Adrenal gland (tissue), 12 donors: ENCODE measurements around the gene TFR2. TPM values are rescaled to one million over a fixed set of nuclear protein-coding genes. Genes with fewer than 3 reads are reported as not detected.
A peak's percentile ranks its signal among the peaks of the same experiment; 100 is the strongest.

Experiments used
- DNase-seq, 7 donors: peaks; one replicate each; pipeline ENCODE4 v3.0.0-alpha.2; 2019 to 2020
- H3K27ac ChIP-seq, 5 donors: fragments of 200-600 bp; sonication (generic) in 4 of 5; 1 replicate in 3 of 5; 2 replicates in 2 of 5; pipeline versions ENCODE4 v1.5.1 to v1.8.0; 2016 to 2020; ENCODE audit warnings: mild to moderate bottlenecking in 1 of 5
- H3K27me3 ChIP-seq: fragments of 200-600 bp; 2 replicates; pipeline ENCODE4 v1.8.0; 2021
- H3K36me3 ChIP-seq, 2 donors: fragments of 200-600 bp; replicated peaks in 1 of 2; 1 replicate in 1 of 2; 2 replicates in 1 of 2; pipeline versions ENCODE4 v1.5.1 to v1.8.0; 2018 to 2022
- H3K4me1 ChIP-seq, 2 donors: fragments of 200-600 bp; replicated peaks in 1 of 2; 1 replicate in 1 of 2; 2 replicates in 1 of 2; pipeline versions ENCODE4 v1.5.1 to v1.8.0; 2018 to 2021
- H3K4me3 ChIP-seq, 4 donors: fragments of 200-600 bp; sonication (generic) in 3 of 4; one replicate each; pipeline ENCODE4 v1.5.1; 2016 to 2018
- H3K9me3 ChIP-seq, 3 donors: fragments of 200-600 bp; sonication (generic) in 1 of 3; replicated peaks in 1 of 3; 1 replicate in 2 of 3; 2 replicates in 1 of 3; pipeline versions ENCODE4 v1.5.1 to v1.8.0; 2016 to 2021
- POLR2A ChIP-seq, 2 donors: fragments of 450-650 bp; IDR thresholded peaks; one replicate each; pipeline ENCODE4 v1.6.1; 2017; ENCODE audit warnings: antibody characterized with exemption in 2 of 2, mild to moderate bottlenecking in 2 of 2, moderate library complexity in 1 of 2
- WGBS, 4 donors: extraction: QIAGEN DNeasy Blood & Tissue Kit in 2 of 4; methylation state at CpG; one replicate each; pipeline versions ENCODE4 v1.1.5 to v1.1.7; 2013 to 2017; 5-methylcytosine and 5-hydroxymethylcytosine counted together
- intact Hi-C, 2 donors: fragments of 100-400 bp; cut with DNase I; formaldehyde crosslinking; loops; one replicate each; pipeline versions ENCODE4 v1.14.1 to v1.15.0; 2022 to 2023
- polyA plus RNA-seq, 3 donors: library from polyadenylated mRNA; stranded (reverse); fragments of 200-250 nt in 2 of 3; fragments of 350-450 nt in 1 of 3; fragmentation: Illumina TruSeq in 1 of 3; extraction: RNeasy Lipid Tissue Mini Kit (QIAGEN cat#74804) in 1 of 3; gene quantifications; one replicate each; pipeline ENCODE4 v1.2.3, GENCODE V29; 2013 to 2014
- total RNA-seq, 9 donors: library from RNA; depleted of rRNA in 4 of 9; stranded (reverse); fragments of >200 nt in 4 of 9; fragments of 120-200 nt in 1 of 9; fragmentation: NEBNext Ultra II Directional in 1 of 9; extraction: Animal tissue kit (Norgen Biotek cat#: 25700) in 1 of 9; gene quantifications; one replicate each; pipeline versions ENCODE4 v1.1.0 to v1.2.4, GENCODE V29; 2013 to 2023
- TF ChIP-seq, protein P1 (sequence below), 6 experiments: fragments of 450-650 bp in 4 of 6; fragments of 200-600 bp in 2 of 6; sonication (generic) in 1 of 6; IDR thresholded peaks; 1 replicate in 5 of 6; 2 replicates in 1 of 6; pipeline versions ENCODE4 v1.5.1 to v1.8.0; 2016 to 2021; ENCODE audit warnings: antibody characterized with exemption in 6 of 6, mild to moderate bottlenecking in 2 of 6, moderate library complexity in 1 of 6
- donor health status: healthy with polysubstance abuse.
- donor health status: Bipolar disorder and iron deficiency.
- donor health status: DM: yes; HTN: yes; CAD: no.
- donor health status: DM: no; HTN: no; CAD: no.
- donor health status: DM: no; HTN: no; CAD: no.
- donor health status: DM: yes; HTN: yes; CAD: no.

Gene TFR2
- total and polyA plus RNA-seq, 12 donors = 0.24 to 6.7 (median 1.3) TPM

DNA sequence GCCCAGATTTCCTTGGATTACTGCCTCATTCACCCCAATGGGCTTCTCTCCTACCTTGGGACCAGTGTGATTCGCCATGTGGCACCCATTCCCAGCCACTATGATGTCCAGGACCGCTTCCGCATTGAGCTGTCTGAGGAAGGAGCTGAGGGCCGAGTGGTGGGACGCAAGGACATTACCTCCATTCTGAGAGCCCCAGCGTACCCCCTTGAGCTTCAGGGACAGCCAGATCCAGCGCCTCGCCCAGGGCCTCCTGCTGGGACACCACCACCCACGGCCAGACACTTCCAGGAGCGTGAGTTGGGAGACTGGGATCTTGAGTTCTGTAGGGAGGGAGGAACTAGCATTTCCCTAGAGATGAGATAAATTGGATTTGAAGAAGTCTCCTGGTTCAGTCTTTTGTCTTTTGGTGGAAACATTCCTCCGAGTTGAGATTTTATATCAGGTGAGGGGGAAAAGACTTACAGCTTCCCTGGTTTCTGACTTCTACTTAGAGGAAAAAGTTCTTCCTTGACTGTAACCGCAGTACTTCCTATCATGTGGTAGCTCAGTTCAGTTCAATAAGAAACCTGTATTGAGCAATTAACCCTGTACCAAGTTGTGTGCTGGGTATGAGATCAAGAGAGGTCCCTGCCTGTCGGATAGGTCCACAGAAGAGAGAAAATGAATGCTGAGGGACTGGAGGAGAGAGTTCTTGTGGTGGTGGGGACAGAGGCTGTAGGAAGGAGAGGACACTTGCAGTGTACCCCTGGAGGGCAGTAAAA, 27.8 kb downstream of the TFR2 start:
- DNase-seq = no peak
- Histone ChIP-seq H3K9me3 (no peaks in the 10 kb centered on the region), H3K36me3 (no peaks in the 10 kb centered on the region), H3K4me1 (peaks cover 12 to 13% of the 10 kb centered on the region in 2 donors), H3K27me3 (no peaks in the 10 kb centered on the region), H3K4me3 (peak overlapping the region in 1 of 4 donors; percentile 77), H3K27ac (no peak overlapping the region)
- intact Hi-C loops = no loop called here
- TF ChIP-seq, protein P1, sequence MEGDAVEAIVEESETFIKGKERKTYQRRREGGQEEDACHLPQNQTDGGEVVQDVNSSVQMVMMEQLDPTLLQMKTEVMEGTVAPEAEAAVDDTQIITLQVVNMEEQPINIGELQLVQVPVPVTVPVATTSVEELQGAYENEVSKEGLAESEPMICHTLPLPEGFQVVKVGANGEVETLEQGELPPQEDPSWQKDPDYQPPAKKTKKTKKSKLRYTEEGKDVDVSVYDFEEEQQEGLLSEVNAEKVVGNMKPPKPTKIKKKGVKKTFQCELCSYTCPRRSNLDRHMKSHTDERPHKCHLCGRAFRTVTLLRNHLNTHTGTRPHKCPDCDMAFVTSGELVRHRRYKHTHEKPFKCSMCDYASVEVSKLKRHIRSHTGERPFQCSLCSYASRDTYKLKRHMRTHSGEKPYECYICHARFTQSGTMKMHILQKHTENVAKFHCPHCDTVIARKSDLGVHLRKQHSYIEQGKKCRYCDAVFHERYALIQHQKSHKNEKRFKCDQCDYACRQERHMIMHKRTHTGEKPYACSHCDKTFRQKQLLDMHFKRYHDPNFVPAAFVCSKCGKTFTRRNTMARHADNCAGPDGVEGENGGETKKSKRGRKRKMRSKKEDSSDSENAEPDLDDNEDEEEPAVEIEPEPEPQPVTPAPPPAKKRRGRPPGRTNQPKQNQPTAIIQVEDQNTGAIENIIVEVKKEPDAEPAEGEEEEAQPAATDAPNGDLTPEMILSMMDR (IDR thresholded peaks at IDR 0.05) = no peak
- no peak for TF ChIP-seq POLR2A (IDR thresholded peaks at IDR 0.05)
- 83 to 95% (median 88%) methylated on average over 13 of the region's 13 CpGs for WGBS, 4 donors

DNA sequence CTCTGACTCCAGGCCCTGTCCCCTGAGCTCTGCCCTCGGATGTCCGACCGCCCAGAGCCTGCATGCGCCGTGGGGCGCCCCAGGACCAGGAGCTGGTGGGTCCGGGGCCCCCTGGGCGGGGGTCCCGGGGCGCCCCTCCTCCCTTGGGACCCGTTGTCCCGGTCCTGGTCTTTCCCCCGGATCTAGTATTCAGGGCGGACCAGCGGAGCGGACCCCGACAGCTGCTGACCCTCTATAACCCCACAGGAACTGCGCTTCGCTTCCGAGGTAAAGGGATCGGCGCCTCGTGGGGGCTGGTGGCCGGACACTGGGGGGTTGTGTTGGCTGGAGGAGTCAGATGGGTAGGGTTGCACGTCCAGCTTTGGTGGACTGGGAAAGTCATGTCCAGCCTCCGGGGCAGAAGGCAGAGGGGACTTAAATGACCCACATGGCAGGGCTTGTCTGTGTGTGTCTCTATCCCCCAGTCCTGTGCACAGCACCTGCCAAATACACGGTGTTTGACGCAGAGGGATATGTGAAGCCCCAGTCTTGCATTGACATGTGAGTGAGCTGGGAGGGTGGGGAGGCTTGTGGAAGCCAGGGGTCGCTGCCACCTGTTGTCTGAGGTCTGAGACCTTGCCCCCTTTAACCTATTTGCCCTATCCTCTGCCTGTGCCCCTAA, 28.5 kb downstream of the TFR2 start:
- H3K4me3 ChIP-seq = peak overlapping the region in 3 of 4 donors; percentile 75 to 83 (median 77)
- intact Hi-C loops = no loop called here
- peaks cover 12 to 13% of the 10 kb centered on the region in 2 donors for H3K4me1 ChIP-seq
- H3K27ac ChIP-seq = peak overlapping the region in 2 of 5 donors; percentile 86 to 95
- no peaks in the 10 kb centered on the region for H3K9me3 ChIP-seq
- peak in 5 of 7 donors; percentile 35 to 62 (median 40) for DNase-seq
- no peaks in the 10 kb centered on the region for H3K36me3 ChIP-seq
- 0 to 20% (median 3%) methylated on average over 3 to 29 of the region's 29 CpGs for WGBS, 4 donors
- no peaks in the 10 kb centered on the region for H3K27me3 ChIP-seq
- TF ChIP-seq, protein P1 (IDR thresholded peaks at IDR 0.05) = peak in 1 of 6 experiments; percentile 20
- TF ChIP-seq POLR2A (IDR thresholded peaks at IDR 0.05) = no peak

- peaks cover 12 to 13% of the 10 kb centered on the region in 2 donors for H3K4me1 ChIP-seq
- peak; percentile 83 to 94 for TF ChIP-seq POLR2A (IDR thresholded peaks at IDR 0.05)
- TF ChIP-seq, protein P1 (IDR thresholded peaks at IDR 0.05) = peak in 2 of 6 experiments; percentile 11 to 30
- no peaks in the 10 kb centered on the region for H3K9me3 ChIP-seq
- intact Hi-C loops = no loop called here
- H3K27me3 ChIP-seq = no peaks in the 10 kb centered on the region
- peak within 1 kb of the TSS; percentile 78 to 97 (median 90) for H3K27ac ChIP-seq
- no peaks in the 10 kb centered on the region for H3K36me3 ChIP-seq
- peak within 1 kb of the TSS in 3 of 4 donors; percentile 75 to 83 (median 77) for H3K4me3 ChIP-seq
- peak; percentile 98 to 100 (median 99) for DNase-seq
- WGBS, 4 donors = 0% methylated on average over 7 to 61 of the region's 61 CpGs
Observed at GRCh38 chr7:100611983-100612729, 29.2 kb downstream of the TFR2 start, which contains the start of gene MOSPD3. Gene MOSPD3 (plus strand): TSS chr7:100612540. CDS start chr7:100612792, 252 bp downstream.

- peaks cover 18 to 24% of the 10 kb centered on the region in 2 donors for H3K4me1 ChIP-seq
- no peak overlapping the region for H3K27ac ChIP-seq
- intact Hi-C loops = no loop called here
Observed at GRCh38 chr7:100609958-100610357, 31.4 kb downstream of the TFR2 start.

More at GRCh38 chr7:100609958-100610357, 31.4 kb downstream of the TFR2 start:
- no peak for TF ChIP-seq POLR2A (IDR thresholded peaks at IDR 0.05)
- TF ChIP-seq, protein P1 (IDR thresholded peaks at IDR 0.05) = no peak
- DNase-seq = no peak
- Histone ChIP-seq H3K9me3 (no peaks in the 10 kb centered on the region), H3K4me3 (no peak overlapping the region), H3K27me3 (no peaks in the 10 kb centered on the region), H3K36me3 (no peaks in the 10 kb centered on the region)
- 86 to 89% (median 86%) methylated on average over 5 of the region's 5 CpGs for WGBS, 4 donors
